GM23338 (cell line): ENCODE results near the gene MED20.

ENCODE experiments used
- CREB1 ChIP-seq: fragments of 250-450 bp; sonication (Bioruptor Pico); IDR thresholded peaks from 2 replicates; pipeline ENCODE4 v1.5.0; 2020; ENCODE audit warnings: low read depth, mild to moderate bottlenecking, moderate library complexity
- CTCF ChIP-seq, 2 experiments: fragments of 200-600 bp in 1 of 2; sonication (generic) in 1 of 2; conservative IDR thresholded peaks; 2 replicates each; pipeline versions ENCODE4 v1.5.1 to v1.6.1; 2016 to 2017; ENCODE audit warnings: antibody characterized with exemption in 2 of 2, low read depth in 2 of 2, mild to moderate bottlenecking in 2 of 2, moderate library complexity in 1 of 2
- ETS1 ChIP-seq: IDR thresholded peaks from 2 replicates; pipeline ENCODE4 v1.6.1; 2016; ENCODE audit warnings: antibody characterized with exemption
- EZH2 ChIP-seq: fragments of 200-600 bp; sonication (generic); IDR thresholded peaks from one replicate; pipeline ENCODE4 v1.8.0; 2017; ENCODE audit warnings: antibody characterized with exemption, mild to moderate bottlenecking, low read depth; ENCODE audit not compliant: unreplicated experiment
- EZH2phosphoT487 ChIP-seq: fragments of 200-600 bp; sonication (generic); IDR thresholded peaks from one replicate; pipeline ENCODE4 v1.8.1; 2018; ENCODE audit warnings: antibody characterized with exemption; ENCODE audit not compliant: unreplicated experiment
- JUNB ChIP-seq: IDR thresholded peaks from one replicate; pipeline ENCODE4 v1.6.1; 2016; ENCODE audit warnings: antibody characterized with exemption; ENCODE audit not compliant: unreplicated experiment
- NANOG ChIP-seq: IDR thresholded peaks from 2 replicates; pipeline ENCODE4 v1.6.1; 2016; ENCODE audit warnings: antibody characterized with exemption, borderline replicate concordance
- POLR2AphosphoS5 ChIP-seq: IDR thresholded peaks from 2 replicates; pipeline ENCODE4 v1.6.1; 2016; ENCODE audit warnings: antibody characterized with exemption, low read depth
- ZNF331 ChIP-seq: fragments of 250-450 bp; sonication (Bioruptor Pico); IDR thresholded peaks from 2 replicates; pipeline ENCODE4 v1.5.0; 2020; ENCODE audit warnings: low read depth, mild to moderate bottlenecking, moderate library complexity
- TF ChIP-seq, protein P1 (sequence below): IDR thresholded peaks from one replicate; pipeline ENCODE4 v1.6.1; 2018; ENCODE audit warnings: antibody characterized with exemption; ENCODE audit not compliant: unreplicated experiment

DNA sequence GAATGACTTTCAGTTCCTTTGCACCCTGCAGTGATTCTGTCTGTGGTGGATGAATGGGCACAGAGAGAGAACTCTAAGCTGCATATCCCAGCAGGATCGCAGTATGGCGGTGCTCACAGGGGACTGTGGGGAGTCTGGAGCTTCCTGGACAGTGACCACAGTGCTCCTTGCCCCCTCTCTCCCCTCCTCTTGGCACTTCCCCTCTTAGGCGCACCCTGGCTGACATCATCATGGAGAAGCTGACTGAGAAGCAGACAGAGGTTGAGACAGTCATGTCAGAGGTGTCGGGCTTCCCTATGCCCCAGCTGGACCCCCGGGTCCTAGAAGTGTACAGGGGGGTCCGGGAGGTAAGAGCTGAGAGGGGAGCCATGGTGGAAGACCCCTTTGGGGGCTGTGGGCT is 9.0 kb upstream of the MED20 start:
- TF ChIP-seq CTCF (conservative IDR thresholded peaks at IDR 0.05; ENCODE audit: low read depth in 2 of 2), result no peak
- no peak for TF ChIP-seq EZH2phosphoT487
- no peak for TF ChIP-seq POLR2AphosphoS5
- no peak for TF ChIP-seq JUNB
- TF ChIP-seq EZH2, result no peak
- TF ChIP-seq CREB1 (CRISPR knock-in tag), result no peak
- TF ChIP-seq ZNF331 (CRISPR knock-in tag), result no peak
- no peak for TF ChIP-seq ETS1
- no peak for TF ChIP-seq NANOG
- TF ChIP-seq, protein P1, sequence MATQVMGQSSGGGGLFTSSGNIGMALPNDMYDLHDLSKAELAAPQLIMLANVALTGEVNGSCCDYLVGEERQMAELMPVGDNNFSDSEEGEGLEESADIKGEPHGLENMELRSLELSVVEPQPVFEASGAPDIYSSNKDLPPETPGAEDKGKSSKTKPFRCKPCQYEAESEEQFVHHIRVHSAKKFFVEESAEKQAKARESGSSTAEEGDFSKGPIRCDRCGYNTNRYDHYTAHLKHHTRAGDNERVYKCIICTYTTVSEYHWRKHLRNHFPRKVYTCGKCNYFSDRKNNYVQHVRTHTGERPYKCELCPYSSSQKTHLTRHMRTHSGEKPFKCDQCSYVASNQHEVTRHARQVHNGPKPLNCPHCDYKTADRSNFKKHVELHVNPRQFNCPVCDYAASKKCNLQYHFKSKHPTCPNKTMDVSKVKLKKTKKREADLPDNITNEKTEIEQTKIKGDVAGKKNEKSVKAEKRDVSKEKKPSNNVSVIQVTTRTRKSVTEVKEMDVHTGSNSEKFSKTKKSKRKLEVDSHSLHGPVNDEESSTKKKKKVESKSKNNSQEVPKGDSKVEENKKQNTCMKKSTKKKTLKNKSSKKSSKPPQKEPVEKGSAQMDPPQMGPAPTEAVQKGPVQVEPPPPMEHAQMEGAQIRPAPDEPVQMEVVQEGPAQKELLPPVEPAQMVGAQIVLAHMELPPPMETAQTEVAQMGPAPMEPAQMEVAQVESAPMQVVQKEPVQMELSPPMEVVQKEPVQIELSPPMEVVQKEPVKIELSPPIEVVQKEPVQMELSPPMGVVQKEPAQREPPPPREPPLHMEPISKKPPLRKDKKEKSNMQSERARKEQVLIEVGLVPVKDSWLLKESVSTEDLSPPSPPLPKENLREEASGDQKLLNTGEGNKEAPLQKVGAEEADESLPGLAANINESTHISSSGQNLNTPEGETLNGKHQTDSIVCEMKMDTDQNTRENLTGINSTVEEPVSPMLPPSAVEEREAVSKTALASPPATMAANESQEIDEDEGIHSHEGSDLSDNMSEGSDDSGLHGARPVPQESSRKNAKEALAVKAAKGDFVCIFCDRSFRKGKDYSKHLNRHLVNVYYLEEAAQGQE, result no peak
